DOHH2 (cell line): Measurements from ENCODE around the gene OCSTAMP.

Experiments used
- H3F3A ChIP-seq: fragments of 200-600 bp; sonication (generic), shearing (Covaris generic); 2 replicates; pipeline ENCODE4 v1.6.0; 2016; ENCODE audit warnings: antibody characterized with exemption, mild to moderate bottlenecking; ENCODE audit not compliant: control insufficient read depth, insufficient read depth
- H3K27ac ChIP-seq: fragments of 200-600 bp; sonication (generic); 2 replicates; pipeline ENCODE4 v1.5.1; 2014; ENCODE audit warnings: low read depth, mild to moderate bottlenecking, low read length, moderate library complexity
- H3K27me3 ChIP-seq: fragments of 200-600 bp; sonication (generic); 2 replicates; pipeline ENCODE4 v1.6.1; 2014; ENCODE audit warnings: mild to moderate bottlenecking, low read length, mixed read lengths; ENCODE audit not compliant: control insufficient read depth
- H3K36me3 ChIP-seq: fragments of 200-600 bp; sonication (generic); 2 replicates; pipeline ENCODE4 v1.6.1; 2014; ENCODE audit warnings: mild to moderate bottlenecking, low read length, moderate library complexity, mixed read lengths; ENCODE audit not compliant: control insufficient read depth
- H3K4me1 ChIP-seq: fragments of 200-600 bp; sonication (generic); 2 replicates; pipeline ENCODE4 v1.6.1; 2014; ENCODE audit warnings: mild to moderate bottlenecking, low read length, mixed read lengths; ENCODE audit not compliant: control insufficient read depth
- H3K4me2 ChIP-seq: fragments of 200-600 bp; sonication (generic); 2 replicates; pipeline ENCODE4 v1.6.0; 2014; ENCODE audit warnings: mild to moderate bottlenecking, low read length, moderate library complexity
- H3K4me3 ChIP-seq: fragments of 200-600 bp; sonication (generic); 2 replicates; pipeline ENCODE4 v1.5.1; 2014; ENCODE audit warnings: mild to moderate bottlenecking, low read length, mixed read lengths
- H3K79me2 ChIP-seq: fragments of 200-600 bp; sonication (generic); 2 replicates; pipeline ENCODE4 v1.6.1; 2014; ENCODE audit warnings: mild to moderate bottlenecking, low read length, mixed read lengths; ENCODE audit not compliant: control insufficient read depth
- H3K9me2 ChIP-seq: fragments of 200-600 bp; sonication (generic); replicated peaks from 2 replicates; pipeline ENCODE4 v1.6.1; 2014; ENCODE audit warnings: mild to moderate bottlenecking, low read length, mixed read lengths; ENCODE audit not compliant: control insufficient read depth
- H3K9me3 ChIP-seq: fragments of 200-600 bp; sonication (generic); 2 replicates; pipeline ENCODE4 v1.6.1; 2014; ENCODE audit warnings: antibody characterized with exemption, low read length, mixed read lengths; ENCODE audit not compliant: control insufficient read depth, insufficient read depth
- H4K20me1 ChIP-seq: fragments of 200-600 bp; sonication (generic); 2 replicates; pipeline ENCODE4 v1.6.0; 2014; ENCODE audit warnings: low read depth, mild to moderate bottlenecking, antibody characterized with exemption, low read length, moderate library complexity; ENCODE audit not compliant: control insufficient read depth, insufficient read depth
- CTCF ChIP-seq: fragments of 200-600 bp; sonication (generic); IDR thresholded peaks from one replicate; pipeline ENCODE4 v1.5.1; 2014; ENCODE audit warnings: antibody characterized with exemption, mild to moderate bottlenecking, low read depth, low read length; ENCODE audit not compliant: poor library complexity, severe bottlenecking
- EZH2phosphoT487 ChIP-seq: fragments of 200-600 bp; sonication (generic); IDR thresholded peaks from 2 replicates; pipeline ENCODE4 v1.6.1; 2017; ENCODE audit warnings: borderline replicate concordance, mild to moderate bottlenecking, antibody characterized with exemption, low read length, moderate library complexity, mixed read lengths

The OCSTAMP gene

GRCh38 chr20:46543033-46543432 is 7.4 kb downstream of the OCSTAMP start:
- H3K4me2 ChIP-seq = no peak overlapping the region
- no peaks in the 10 kb centered on the region for H3K4me1 ChIP-seq
- no peak for TF ChIP-seq EZH2phosphoT487
- TF ChIP-seq CTCF = no peak
- H3K79me2 ChIP-seq = no peaks in the 10 kb centered on the region
- no peaks in the 10 kb centered on the region for H3F3A ChIP-seq
- no peaks in the 10 kb centered on the region for H3K9me2 ChIP-seq
- H3K27me3 ChIP-seq = peaks cover 12% of the 10 kb centered on the region
- H3K27ac ChIP-seq = no peak overlapping the region
- H3K36me3 ChIP-seq = no peaks in the 10 kb centered on the region
- no peaks in the 10 kb centered on the region for H4K20me1 ChIP-seq
- H3K4me3 ChIP-seq = no peak overlapping the region
- no peaks in the 10 kb centered on the region for H3K9me3 ChIP-seq

GRCh38 chr20:46541229-46541935 is 9.1 kb downstream of the OCSTAMP start:
- Histone ChIP-seq H4K20me1 (no peaks in the 10 kb centered on the region), H3K9me3 (no peaks in the 10 kb centered on the region), H3K4me1 (no peaks in the 10 kb centered on the region), H3K9me2 (no peaks in the 10 kb centered on the region), H3K27me3 (peaks cover 18% of the 10 kb centered on the region), H3K27ac (no peak overlapping the region), H3K36me3 (no peaks in the 10 kb centered on the region), H3K4me2 (no peak overlapping the region), H3K4me3 (no peak overlapping the region), H3K79me2 (no peaks in the 10 kb centered on the region), H3F3A (no peaks in the 10 kb centered on the region)
- TF ChIP-seq EZH2phosphoT487 (no peak), CTCF (no peak)

GRCh38 chr20:46539113-46539512 is 11.3 kb downstream of the OCSTAMP start:
- H3K4me3 ChIP-seq = no peak overlapping the region
- H4K20me1 ChIP-seq = no peaks in the 10 kb centered on the region
- TF ChIP-seq CTCF (no peak), EZH2phosphoT487 (no peak)
- H3K27me3 ChIP-seq = peaks cover 22% of the 10 kb centered on the region
- H3K27ac ChIP-seq = no peak overlapping the region
- no peaks in the 10 kb centered on the region for H3K9me2 ChIP-seq
- no peaks in the 10 kb centered on the region for H3K36me3 ChIP-seq
- no peaks in the 10 kb centered on the region for H3K4me1 ChIP-seq
- H3K79me2 ChIP-seq = no peaks in the 10 kb centered on the region
- H3K4me2 ChIP-seq = no peak overlapping the region
- no peaks in the 10 kb centered on the region for H3F3A ChIP-seq
- no peaks in the 10 kb centered on the region for H3K9me3 ChIP-seq
